HG03045 (cell line): ENCODE results near the gene SH3D21.

ENCODE experiments used
- ATAC-seq: cut with Tn5 transposase; IDR thresholded peaks from one replicate; pipeline ENCODE4 v1.9.1; 2021; ENCODE audit warnings: mild to moderate bottlenecking, moderate library complexity; ENCODE audit not compliant: unreplicated experiment

Gene SH3D21

DNA sequence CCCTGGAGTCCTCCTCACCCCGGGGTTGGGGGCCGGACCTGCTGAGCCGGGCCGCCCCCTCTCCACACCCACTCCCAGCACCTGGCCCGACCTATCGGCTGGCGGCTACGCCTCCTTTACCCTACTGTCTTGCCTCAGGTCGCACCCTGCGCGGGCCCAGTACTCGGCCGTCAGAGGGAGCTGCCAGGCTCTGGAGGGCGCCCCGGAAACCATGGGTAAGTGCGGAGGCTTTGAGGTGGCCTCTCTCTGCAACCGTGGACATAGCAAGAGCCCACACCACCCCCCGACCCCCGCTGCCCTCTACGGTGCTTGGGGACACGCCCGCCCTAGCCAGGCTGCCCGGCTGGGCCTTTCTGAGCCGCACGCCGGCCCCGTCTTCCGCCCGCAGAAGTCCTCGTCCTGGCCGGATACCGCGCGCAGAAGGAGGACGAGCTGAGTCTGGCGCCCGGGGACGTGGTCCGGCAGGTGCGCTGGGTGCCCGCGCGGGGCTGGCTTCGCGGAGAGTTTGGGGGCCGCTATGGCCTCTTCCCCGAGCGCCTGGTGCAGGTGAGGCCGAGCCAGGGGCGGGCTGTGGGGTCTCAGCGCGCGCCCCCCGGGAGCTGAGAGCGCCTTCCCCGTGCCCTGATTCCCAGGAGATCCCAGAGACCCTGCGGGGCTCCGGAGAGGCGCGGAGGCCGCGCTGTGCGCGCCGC is at the start of gene SH3D21:
TSS of gene SH3D21 (plus strand) at position 159 of the 692 bp plus-strand sequence. CDS start at position 212, 53 bp downstream.
- peak; percentile 26 for ATAC-seq

DNA sequence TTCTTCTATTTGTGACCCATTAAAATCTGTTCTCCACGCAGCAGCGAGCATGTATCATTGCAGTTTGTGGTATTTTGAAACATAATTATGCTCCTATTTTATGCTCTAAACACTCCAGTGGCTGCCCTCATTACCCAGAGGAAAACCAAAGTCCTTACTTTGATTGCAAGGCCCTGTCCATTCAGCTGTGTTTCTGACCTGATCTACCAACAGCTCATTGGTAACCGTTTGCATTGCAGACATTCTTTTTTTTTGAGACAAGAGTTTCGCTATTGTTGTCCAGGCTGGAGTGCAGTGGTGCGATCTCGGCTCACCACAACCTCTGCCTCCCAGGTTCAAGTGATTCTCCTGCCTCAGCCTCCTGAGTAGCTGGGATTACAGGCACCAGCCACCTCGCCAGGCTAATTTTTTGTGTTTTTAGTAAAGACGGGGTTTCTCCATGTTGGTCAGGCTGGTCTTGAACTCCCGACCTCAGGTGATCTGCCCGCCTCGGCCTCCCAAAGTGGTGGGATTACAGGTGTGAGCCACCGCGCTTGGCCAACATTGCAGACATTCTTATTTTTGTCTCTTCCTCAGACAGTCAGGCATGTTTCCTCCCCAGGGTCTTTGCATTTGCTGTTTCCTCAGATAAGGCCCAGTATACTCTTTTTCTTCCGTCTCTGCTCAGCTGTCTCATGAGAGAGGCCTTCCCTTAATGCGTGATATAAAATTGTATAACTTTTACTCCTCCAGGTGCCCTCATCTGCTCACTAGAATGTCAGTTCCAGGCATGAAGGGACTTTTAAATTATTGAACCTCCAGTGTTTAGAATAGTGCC is 49.4 kb upstream of the SH3D21 start:
- no peak for ATAC-seq

DNA sequence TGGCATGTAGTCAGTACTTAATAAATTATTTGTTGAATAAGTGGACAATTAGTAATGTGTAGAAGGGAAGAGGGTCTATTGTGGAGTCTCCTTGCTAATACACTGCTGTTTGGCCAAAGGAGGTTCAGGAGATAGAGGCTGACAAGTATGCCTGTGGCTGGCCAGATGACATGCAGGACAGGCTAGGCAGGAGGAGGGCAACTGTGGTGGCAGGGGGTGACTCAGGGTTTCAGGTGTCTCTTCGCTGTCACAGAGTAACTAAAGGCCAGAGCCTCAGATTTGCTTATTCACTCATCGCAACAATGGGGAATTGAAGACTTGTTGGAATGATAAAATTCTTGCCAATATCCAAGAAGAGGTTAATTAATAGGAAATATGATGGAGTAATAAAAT is 48.8 kb upstream of the SH3D21 start:
- no peak for ATAC-seq

DNA sequence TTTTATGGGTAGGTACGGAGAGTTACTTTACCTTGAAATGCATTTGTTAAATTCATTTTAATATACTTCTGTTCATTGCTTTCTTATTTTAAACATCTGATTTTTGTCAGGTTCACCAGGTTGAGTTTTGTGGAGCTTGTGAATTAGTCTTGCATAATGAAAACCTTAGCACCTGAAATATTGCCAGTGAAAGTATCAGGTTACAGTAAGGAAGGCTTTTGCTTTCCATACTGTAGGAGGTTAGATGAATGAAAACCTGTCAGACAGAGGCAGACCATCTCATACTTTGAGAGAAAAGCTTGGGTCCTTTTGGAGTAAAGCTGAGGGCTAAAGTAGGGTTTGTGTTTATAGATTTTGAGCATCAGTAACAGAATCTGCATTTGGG is 47.2 kb upstream of the SH3D21 start:
- ATAC-seq, result no peak

DNA sequence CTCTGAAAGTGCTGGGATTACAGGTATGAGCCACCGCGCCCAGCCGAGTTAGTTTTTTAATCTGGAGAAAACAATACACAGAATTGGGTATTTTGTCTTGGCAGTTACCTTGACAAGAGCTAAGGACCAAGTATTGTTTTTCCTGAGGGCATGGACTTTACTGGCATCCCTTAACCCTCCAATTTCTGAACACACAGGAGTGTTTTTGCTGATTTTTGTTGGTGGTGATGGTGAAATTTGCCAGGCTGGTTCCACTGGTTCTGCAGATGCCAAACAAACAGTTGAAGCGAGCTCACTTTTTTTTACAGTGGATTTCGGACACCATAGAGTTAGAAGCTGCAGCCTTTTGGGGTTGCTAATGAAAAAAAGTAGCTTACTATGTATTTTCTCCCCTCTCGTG is 37.2 kb upstream of the SH3D21 start:
- ATAC-seq, result no peak

DNA sequence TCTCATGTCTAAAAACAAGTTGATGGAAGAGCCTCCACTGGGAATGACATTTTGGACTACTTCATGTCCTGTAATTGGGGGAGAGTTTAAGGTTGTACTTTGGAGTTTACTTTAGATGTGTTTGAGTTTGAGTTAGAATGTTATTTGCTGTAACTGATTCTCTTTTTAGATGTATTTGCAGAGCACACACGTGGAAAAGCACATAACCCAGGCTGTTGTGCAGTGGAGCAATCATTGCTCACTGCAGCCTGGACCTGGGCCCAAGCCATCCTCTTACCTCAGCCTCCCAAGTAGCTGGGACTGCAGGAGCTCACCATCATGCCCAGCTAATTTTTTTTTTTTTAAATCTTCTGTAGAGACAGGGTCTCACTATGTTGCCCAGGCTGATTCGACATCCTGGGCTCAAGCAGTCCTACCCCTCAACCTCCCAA is 36.7 kb upstream of the SH3D21 start:
- no peak for ATAC-seq

DNA sequence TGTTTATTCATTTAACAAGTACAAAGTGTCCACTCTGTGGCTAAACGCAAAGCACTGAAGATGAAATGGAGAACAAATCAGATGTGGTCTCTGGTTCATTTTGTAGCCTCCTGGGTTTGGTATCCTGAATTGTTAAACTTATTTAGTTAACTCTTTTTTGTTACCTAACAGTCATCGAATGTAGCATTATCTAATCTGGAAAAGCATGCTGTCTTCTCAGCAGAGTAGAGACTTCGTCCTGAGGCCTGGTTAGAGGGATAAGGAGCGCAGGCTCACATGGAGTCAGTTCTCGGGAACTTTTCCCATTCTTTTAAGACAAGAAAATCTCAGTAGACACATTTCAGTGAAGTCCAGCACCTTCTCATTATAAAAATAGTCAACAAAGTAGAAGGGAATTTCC is 33.1 kb upstream of the SH3D21 start:
- ATAC-seq, result no peak

DNA sequence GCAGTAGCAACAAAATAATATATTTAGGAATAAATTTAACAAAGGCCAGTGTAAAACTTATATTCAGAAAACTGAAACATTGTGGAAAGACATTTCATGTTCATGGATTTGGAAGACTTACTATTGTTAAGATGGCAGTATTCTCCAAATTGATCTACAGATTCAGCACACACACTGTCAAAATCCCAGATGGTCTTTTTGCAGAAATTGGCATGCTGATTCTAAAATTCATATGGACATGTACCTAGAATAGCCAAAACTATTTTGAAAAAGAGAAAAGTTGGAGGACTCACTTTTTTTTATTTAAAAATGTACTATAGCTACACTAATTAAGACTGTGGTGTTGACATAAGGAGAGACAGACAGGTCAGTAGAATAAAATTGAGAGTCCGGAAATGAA is 32.0 kb upstream of the SH3D21 start:
- no peak for ATAC-seq

DNA sequence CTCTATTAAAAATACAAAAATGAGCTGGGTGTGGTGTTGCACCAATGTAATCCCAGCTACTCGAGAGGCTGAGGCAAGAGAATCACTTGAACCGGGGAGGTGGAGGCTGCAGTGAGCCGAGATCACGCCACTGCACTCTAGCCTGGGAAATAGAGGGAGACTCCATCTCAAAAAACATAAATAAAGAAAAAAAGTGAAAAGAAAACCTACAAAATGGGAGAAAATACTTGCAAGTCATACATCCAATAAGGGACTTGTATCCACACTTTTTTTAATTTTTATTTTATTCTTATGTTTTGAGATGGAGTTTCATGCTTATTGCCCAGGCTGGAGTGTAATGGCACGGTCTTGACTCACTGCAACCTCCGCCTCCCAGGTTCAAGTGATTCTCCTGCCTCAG is 29.5 kb upstream of the SH3D21 start:
- no peak for ATAC-seq

DNA sequence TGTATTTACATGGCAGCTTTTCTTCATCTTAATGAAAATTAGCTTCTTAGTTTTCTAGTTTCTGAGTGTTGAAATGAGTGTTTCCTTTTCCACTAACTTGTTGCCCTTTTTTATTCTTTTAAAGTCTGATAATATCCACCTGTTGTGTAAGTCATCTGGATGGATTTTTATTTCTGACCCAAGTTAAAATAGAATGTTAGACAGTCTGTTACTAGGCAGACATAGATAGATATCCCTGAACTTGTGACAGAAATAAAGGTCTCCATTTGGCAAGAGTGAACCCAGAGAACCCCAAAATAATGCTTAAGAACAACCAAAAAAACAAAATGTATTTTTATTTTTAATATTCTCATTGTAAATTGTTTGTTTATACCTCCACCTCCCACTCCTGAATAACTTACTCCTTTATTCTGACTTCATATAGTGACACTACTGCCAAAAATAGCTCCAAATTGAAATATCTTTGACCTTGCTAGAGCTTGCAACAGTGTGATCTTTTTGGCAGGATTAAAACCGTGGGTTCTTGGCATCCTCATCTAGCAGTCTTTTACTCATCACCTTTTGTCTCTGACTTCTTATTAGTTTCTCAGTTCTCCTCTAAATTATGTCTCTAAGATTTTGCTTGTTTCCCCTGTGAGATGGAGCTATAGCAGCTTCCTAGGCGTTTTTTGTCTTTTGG is 26.9 kb upstream of the SH3D21 start:
- ATAC-seq, result no peak

DNA sequence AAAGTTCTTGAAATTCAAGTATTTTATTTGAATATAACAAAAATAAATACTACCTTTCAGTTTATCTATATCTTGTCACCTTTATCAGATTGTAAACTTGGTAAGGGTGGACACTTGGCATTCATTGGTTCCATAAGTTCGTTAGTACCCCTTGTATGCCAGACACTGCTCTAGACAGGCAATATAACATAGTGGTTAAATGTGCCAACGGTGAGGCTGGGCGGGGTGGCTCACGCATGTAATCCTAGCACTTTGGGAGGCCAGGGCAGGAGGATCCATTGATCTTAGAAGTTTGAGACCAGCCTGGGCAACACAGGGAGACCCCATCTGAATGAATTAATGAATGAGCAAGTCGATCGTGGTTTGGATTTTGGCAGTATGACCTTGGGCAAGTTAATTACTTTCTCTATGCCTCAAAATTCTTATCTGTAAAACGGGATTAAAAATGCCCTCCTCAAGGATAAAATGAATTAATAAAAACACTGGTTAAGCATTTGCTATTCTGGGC is 26.3 kb upstream of the SH3D21 start:
- ATAC-seq, result no peak

DNA sequence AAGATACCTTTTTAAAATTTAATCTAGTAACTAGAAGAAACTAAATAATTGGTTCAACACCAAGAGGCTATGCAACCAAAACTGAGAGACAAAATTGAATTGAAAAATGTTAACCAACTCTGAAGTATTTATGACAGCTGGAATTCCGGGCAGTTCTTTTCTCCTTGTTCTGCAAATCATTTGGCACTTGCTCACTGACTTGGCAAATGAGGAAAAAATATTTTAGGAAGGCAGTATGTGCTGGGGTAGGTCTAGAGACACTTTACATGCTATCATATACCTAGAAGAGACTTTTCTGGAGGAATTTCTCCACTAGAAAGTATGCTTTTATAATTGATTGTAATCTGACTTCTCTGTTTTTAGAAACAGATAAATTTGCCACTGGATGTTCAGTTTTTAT is 22.1 kb upstream of the SH3D21 start:
- no peak for ATAC-seq

DNA sequence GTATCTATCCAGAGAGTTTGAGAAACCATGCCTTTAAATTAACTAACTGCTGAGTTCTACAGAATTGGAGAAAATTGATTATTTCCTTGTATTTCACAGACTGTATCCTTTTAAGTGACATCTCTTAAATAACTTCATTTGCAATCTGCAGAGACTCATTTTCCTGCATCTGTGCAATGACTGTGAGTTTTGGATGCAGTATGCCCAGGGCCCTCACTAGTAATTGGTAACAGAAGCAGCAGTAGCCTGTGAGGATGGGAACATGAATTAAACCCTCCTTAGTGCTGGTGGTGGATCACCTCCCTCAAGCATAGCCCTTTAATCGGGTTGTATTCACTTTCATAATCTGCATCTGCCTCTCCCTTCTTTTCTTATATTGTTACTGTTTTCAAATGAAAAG is 21.7 kb upstream of the SH3D21 start:
- no peak for ATAC-seq

DNA sequence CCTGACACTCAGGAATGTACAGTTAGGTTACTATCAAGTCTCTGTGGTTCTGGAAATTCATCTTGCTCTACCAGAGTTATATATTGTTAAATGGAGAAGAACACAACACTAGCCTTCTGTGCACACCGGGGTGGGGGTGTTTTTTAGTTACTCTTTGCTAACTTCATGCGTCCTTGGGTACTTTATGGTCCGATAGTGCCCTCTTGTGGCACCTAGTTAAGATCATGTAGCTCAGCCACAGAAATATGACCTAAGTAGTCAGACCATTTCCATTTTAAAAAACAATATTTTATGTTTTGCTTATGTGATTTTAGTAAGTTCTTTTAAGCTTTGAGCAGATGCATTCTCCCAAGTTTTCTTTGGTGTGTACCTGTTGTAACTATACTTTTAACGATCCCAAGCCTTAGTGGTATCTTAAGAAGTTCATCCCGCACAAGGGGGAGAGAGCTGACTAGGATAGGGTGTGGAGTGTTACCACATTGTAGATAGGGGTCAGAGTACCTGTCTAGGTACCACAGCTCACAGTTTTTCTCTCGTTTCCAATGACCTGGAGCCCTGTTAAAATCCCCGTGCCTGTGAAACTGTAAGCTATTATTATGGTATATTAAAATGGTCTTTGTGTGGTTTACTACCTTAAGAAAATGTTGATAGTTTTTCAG is 20.6 kb upstream of the SH3D21 start:
- ATAC-seq, result no peak

DNA sequence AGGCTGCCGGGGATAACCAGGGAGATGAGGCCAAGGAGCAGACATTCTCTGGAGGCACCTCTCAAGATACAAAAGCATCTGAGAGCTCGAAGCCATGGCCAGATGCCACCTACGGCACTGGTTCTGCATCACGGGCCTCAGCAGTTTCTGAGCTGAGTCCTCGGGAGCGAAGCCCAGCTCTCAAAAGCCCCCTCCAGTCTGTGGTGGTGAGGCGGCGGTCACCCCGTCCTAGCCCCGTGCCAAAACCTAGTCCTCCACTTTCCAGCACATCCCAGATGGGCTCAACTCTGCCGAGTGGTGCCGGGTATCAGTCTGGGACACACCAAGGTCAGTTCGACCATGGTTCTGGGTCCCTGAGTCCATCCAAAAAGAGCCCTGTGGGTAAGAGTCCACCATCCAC is 19.4 kb upstream of the SH3D21 start:
- ATAC-seq, result no peak

DNA sequence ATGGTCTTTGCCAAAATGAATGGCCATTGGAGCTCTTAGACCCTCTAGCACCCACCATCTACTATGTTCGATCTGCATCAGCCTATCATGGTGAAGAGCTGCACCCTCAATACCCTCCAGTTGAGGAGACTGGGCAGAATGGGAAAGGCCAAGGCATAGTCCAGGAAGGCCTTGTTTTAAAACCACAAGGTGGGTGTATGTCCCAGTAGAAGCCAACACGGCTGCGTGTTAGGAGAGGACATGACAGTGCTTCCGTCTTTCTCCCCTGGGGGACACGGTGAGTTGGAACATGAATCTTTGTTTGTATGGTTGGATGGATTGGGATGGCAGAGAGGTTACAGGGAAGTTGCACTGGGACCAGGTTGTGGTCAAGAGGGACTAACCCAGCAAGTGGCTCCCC is 18.6 kb upstream of the SH3D21 start:
- no peak for ATAC-seq

DNA sequence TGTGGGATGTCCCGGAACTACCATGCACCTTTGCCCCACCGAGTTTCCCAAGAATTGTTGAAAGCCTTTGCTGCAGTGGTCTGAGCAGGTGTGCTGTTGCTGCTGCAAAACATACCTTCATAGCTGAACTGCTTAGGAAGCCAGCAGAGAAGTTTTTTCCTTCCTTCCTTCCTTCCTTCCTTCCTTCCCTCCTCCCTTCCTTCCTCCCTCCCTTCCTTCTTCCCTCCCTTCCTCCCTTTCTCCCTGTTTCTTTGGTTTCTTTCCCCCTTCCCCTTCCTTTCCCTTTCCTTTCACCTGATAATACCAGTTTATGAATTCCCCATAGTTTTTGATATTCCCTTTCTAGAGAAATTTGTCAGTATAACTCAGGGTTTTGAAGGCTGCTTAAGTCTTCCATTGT is 10.8 kb upstream of the SH3D21 start:
- ATAC-seq, result no peak

DNA sequence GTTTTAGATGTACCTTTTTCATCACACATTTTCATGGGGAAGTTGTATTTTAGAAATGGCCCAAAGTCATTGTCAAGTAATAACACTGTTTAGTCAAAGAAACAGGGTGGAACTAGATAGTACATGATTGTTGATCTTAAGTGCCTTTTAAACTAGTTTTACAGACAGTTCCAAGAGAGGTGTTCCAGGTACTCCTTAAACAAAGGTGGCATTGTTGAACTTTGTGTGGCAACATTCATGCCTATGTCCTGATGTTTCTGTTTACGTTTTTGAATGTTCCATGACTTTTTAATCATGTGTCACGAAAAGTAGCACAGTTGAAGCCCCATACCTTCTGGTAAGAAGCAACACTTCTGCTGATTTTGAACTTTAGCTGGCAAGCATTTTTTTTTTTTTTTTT is 9.1 kb upstream of the SH3D21 start:
- ATAC-seq, result no peak

DNA sequence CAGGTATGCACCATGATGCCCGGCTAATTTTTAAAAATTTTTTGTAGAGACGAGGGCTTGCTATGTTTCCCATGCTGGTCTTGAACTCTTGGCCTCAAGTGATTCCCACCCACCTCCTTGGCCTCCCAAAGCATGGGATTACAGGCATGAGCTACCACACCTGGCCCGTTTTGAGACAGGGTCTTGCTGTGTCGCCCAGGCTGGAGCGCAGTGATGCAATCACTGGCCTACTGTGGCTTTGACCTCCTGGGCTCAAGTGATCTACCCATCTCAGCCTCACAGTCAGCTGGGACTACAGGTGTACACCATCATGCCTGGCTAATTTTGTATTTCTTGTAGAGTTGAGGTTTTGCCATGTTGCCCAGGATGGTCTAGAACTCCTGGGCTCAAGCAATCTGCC is 7.5 kb upstream of the SH3D21 start:
- no peak for ATAC-seq

DNA sequence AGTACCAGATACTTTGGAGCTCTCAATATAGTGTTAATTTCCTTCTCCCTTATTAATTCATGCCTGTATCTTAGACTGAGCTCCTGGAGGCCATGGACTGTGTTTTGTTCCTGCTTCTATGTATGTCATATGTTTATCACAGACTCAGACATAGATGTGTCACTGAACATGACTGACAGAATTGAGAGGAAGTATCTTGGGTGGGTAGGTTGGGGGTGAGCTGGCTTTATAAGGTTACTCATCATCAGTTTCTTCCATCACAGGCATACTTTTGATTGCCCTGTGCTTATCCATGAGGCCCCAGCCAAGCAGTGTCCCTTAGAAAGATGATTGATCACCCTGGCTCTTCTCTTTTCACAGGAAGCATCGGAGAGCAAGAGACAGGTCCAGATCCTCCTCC is 5.6 kb upstream of the SH3D21 start:
- ATAC-seq, result no peak

DNA sequence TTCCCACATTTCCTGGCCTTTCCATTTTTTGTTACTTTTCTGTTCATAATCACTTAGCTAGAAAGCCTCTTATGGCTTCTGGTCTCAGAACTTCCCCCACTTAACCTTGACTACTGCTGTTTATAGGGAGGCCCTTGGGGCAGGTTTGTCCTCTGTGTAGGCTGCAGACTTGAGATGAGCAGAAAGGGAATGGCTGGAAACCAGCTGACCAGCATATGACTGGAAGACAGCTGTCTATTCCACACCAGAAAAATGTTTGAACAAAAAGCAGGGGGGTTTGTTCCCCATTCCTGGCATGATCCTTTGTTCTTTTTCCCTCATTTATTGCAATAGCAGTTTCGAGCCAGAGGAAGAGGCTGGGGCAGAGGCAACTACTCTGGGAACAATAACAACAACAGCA is 4.9 kb upstream of the SH3D21 start:
- no peak for ATAC-seq
